Stimulated activated CD8-positive, alpha-beta memory T cell treated with anti-CD3 and anti-CD28 coated beads, Interleukin-4, amount 100 ng/mL, for 4 hours (primary cell): ENCODE measurements around the gene ARV1.

Experiments used
- DNase-seq, 2 donors: peaks; one replicate each; pipeline ENCODE4 v3.0.0-alpha.2; 2020; ENCODE audit warnings: low read depth in 2 of 2, low spot score in 1 of 2

The ARV1 gene

DNA sequence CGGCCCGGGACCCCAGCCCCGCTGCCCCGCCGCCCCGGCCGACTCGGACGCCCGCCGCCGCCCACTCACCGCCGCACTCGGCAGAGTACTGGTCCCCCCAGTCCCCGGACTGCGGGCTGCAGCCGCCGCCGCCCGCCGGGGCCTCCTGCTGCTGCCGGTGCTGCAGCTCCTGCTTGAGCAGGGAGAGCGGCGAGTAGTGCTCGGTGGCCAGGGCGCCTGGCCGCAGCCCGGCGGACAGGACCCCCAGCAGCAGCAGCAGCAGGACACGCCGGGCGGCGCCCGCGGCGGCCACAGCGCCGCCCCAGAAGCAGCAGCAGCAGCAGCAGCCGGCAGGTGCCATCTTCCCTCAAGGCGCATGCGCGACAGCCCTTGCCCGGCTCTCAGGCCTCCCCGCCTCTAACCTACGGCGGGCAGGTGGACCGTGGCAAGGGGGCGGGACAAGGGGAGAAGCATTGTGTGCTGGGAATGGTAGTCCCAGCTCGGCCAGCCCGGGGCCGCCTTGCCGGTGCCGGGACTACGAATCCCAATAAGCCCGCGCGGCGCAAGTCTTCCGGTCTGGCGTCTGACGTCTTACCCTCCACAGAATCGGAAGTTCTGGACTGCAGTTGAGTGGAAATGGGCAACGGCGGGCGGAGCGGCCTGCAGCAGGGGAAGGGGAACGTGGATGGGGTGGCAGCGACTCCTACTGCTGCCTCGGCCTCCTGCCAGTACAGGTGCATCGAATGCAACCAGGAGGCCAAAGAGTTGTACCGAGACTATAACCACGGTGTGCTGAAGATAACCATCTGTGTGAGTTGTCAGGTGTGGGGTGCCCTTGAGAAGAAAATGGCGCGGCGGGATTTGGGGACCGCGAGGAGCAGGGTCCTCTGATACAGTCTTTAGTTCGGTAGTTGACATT lies at the start of gene ARV1, which contains the start of gene TTC13:
TSS of gene ARV1 (plus strand) at position 604 of the 898 bp plus-strand sequence. CDS start at position 616, 12 bp downstream.
TSS of gene TTC13 (minus strand) at position 371 of the 898 bp plus-strand sequence. CDS start at position 340, 31 bp downstream.
- peak; percentile 87 to 91 for DNase-seq

DNA sequence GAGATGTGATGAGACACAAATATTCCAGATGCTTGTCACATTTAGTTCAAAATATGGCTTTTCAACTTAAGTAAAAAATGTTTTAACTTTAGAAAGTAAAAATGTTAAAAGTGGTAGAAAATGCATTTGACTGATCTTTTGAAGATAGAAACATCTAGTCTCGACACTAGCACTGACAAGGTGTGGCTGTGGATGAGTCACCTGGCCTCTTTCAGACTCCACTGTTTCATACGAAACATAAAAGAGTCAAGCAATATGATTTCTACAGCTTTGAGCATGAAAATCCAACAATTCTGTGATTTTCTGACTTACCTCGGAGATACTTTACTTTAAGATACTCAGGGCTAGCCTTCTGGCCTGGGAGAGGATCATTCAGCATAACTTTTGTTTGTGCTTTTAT lies 47.9 kb upstream of the ARV1 start:
- no peak for DNase-seq

DNA sequence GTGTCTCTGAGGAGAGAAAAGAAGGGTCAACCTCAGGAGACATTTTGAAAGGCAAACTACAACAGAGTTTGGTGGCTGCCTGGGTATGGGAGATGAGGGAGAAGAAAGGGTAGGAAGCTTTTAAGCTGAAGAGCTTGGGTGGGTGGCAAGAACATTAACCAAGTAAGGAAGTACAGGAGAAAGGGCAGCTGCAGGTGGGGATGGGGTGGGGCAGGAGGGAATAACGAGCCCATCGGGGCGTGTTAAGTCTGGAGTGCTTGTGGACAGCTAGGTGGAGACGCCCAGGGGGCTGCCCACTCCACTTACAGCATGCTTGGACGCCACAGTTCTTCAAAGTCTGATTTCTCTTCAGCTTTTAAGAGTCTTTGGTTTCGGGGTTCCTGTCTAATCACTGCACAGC lies 43.0 kb upstream of the ARV1 start:
- DNase-seq, result no peak

DNA sequence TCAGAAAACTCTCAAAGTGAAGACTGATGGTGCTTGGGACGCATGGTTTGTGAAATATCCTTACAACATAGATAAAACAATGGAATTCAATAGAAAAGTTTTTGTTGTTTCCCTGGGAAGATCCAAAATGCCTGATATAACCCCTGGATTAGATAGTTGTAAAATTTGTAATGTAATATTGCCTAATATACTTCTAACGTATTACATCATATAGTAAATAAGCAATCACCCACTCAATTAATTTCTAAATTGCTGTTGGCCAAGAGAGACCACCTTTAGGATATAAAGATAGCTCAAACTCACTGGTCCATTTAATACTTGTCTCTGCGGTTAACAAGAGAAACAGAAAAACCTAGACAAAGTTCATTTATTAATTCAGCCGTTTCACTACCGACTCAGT lies 42.4 kb upstream of the ARV1 start:
- no peak for DNase-seq

DNA sequence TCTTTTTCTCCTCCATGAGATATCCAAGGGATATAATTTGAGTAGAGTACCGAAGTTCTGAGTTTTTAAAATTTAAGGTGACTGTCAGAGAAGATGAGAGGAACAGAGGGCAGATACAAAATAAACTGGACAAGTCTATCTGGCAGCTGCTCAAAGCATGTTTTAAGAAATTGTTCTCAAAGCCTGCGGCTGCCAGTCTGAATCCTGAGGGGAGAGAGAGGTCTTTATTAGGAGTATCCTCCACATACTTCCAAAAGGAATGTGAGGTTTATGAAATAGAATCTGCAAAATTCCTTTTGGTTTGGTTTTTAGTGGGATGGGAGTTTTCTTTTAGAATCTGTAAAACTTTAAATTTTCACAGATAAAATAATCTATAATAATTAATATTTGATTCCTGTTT lies 41.5 kb upstream of the ARV1 start:
- DNase-seq, result no peak

DNA sequence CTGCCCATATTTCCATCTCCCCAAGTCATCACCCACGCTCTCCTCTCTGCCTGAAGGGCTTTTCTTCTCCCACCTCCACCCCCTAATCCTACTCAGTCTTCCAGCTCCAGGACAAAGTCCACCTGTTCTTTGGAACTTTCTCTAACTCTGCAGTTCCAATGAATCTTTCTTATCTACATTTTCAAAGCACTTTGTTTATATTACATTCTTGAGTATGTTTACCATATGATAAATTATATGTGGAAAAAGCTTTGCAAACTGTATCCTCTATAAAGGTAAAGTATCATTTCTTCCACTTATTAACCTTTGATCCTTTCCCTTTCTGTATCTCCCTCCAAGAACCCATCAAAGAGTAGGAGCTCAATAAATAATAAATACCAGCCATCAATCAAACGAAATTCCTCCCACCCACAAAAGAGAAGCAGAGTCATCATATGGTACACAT lies 39.9 kb upstream of the ARV1 start:
- no peak for DNase-seq

DNA sequence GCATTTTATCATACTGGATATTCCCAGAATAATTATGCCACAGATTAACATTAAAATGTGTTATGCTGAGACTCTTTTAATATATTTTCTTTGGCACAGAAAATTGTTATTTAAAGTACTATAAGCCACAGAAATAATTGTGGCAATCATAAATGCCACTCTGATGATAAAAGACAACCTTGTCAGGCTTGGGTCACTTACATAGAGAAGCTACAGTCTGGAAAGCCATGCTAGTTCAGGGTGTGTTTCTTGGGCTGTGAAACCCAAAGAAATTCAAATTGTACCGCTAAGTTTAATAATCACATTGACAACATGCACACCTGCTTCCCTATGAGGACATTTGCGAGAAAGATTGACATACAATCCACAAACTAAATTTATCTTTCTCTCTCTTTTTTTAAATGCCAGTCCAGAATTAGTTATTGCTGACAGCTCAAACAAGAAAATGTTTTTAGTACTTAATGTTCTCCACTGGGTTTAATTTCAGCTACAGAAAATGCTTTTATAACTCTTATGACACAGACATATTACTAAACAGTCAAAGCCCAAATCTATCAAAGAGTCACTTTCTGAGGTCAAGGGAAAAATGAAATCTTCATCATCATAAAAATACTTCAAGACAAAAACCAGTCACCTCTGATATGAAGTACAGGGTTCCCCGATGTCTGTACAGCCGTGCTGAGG lies 38.9 kb upstream of the ARV1 start:
- no peak for DNase-seq

DNA sequence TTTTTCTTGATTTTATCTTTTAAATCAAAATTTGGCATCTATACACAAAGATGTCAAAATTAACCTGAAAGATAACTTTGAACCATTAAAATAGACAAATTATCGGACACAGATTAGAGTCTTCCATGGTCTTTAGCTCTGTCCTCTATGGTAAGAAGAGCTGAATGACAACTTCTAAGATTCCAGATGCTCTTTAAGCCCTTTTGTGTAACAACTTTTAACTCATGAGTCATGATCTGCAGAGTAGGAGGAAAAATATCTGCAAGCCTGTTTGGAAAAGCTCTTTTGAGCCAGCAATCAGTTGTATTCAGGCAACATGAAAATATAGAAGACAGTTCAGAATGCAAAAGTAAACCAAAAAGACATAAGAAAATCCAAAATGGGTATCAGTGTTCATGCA lies 38.0 kb upstream of the ARV1 start:
- DNase-seq, result no peak

DNA sequence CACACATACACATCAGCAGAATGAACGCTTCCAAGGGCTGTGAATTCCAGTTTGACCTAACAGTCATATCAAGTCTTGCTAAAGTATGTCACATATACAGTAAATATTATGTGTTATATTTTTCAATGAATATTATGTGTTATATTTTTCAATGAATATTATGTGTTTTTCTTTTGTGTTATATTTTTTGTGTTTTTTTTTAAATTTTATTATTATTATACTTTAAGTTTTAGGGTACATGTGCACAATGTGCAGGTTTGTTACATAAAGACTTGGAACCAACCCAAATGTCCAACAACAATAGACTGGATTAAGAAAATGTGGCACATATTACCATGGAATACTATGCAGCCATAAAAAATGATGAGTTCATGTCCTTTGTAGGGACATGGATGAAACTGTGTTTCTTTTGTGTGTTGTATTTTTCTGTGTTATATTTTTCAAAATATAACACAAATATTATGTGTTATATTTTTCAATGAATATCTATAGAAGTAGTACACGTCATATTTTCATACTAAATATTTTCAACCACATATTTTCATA lies 35.8 kb upstream of the ARV1 start:
- no peak for DNase-seq

DNA sequence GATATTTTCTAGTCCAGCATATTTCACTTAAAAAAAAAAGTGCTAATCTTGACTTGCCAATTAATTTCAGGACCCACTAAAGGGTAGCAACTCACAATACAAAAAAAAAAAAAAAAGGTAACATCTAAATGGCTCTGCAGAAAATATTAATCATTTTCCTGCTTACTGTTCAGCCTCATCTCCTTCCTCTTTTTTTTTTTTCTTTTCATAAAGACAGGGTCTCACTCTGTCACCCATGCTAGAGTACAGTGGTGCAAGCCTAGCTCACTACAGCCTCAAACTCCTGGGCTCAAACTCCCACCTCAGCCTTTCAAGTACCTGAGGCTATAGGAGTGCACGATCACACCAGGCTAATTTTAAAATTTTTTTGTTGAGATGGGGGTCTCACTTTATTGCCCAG lies 30.6 kb upstream of the ARV1 start:
- no peak for DNase-seq

DNA sequence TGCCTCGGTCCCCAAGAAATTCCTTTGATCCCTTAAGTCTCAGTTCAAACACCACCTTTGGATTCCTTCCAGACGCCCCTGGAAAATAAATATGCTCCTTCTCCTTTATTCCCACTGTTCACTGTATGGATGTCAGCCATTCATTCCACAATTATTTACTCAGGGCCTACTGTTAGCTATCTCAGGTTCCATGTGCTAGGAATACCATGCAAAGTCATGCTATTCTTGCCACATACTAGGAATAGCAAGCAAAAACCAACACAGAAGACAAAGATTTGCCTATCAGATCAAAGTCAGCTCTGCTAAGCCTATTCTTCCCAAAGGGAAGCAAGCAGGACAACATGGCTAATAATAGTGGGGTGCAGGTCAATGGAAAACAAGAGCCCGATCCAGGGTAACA lies 30.0 kb upstream of the ARV1 start:
- no peak for DNase-seq

DNA sequence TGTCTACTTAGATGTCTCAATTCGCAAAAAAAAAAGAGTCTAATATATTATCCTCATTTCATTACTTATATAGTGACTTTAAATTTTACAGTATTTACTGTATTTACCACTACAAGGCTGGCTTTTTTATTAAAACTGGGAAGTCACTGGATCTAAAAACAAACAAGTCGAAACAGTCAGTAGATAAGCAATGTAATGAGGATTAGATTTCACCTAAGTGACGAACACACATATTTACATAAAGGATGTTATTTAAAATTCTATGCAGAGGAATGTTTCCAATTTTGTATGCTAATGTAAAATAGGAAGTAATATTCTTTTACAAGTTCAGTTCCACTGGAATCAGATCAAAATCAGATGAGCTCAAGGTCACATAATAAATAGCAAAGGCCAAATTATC lies 28.5 kb upstream of the ARV1 start:
- no peak for DNase-seq

DNA sequence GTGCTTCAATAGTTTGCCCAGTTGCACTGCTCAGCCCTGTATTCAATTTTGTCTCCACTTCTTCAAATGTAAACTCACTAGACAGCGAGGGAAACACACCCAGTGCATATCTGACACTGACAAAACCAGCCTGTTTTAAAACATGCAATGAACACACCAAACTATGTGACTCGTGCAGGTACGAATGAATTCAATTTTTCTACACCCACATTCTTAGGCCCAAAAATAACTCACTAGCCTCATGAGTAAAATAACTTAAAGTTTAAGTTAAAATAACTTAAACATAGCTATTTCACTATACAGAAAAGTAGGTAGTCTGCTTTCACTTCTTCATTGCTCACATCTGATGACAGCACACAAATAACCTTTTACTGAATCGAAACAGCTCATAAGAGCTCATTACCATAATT lies 21.3 kb upstream of the ARV1 start:
- no peak for DNase-seq

DNA sequence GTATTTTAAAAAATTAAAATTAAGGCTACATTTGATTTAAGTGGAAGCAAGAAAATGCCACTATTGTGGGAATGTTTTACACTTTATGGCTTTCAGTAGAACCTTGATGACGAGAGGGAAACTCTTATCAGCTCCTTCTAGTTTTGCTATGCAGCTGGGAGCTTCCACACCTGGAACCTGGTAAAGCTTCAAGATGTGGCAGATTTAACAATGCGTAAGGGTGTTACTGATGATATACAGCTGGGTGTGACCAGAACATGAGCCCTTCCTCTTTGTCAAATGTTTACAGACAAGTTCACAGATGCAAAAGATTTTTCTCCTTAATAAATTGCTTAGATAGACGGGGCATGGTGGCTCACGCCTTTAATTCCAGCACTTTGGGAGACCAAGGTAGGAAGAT lies 20.5 kb upstream of the ARV1 start:
- DNase-seq, result no peak

DNA sequence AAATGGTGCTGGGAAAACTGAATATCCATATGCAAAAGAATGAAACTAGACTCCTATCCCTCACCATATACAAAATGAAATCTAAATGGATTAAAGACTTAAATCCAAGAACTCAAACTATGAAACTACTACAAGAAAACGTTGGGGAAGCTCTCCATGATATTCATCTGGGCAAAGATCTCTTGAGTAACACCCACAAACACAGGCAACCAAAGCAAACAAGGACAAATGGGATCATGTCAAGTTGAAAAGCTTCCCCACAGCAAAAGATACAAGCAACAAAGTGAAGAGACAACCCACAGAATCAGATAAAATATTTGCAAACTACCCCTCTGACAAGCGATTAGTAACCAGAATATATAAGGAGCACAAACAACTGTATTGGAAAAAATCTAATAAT lies 14.0 kb upstream of the ARV1 start:
- DNase-seq, result no peak

DNA sequence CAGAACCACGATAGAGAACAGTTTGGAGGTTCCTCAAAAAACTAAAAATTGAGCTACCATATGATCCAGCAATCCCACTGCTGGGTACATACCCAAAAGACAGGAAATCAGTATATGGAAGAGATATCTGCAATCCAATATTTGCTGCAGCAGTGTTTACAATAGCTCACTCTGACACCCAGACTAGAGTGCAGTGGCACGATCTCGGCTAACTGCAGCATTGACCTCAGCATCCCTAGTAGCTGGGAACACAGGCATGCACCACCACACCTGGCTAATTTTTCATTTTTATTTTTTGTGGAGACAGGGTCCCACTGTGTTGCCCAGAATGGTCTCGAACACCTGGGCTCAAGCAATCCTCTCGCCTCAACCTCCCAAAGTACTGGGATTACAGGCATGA lies 13.4 kb upstream of the ARV1 start:
- no peak for DNase-seq

DNA sequence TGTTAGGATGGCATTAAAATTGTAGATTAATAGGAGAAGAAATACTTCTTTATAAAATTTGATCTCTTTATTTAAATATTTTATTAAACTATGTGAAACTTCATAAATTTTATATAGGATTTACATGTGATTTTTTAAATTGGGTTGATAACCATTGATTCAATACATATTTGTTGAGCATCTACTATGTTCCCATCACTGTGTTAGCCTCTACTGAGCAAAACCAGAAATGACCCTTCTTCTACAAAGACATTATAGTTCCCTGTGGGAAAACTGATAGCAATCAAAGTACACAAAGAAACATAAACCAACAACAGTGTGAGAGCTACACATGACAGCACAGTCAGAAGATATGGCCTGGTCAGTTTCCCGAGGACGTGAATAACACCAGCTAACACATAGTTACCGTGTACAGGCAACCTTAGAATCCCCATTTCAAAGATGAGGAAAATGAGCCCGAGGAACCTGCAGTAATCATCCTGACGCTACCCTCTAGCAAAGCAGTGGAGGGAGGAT lies 12.5 kb upstream of the ARV1 start:
- no peak for DNase-seq

DNA sequence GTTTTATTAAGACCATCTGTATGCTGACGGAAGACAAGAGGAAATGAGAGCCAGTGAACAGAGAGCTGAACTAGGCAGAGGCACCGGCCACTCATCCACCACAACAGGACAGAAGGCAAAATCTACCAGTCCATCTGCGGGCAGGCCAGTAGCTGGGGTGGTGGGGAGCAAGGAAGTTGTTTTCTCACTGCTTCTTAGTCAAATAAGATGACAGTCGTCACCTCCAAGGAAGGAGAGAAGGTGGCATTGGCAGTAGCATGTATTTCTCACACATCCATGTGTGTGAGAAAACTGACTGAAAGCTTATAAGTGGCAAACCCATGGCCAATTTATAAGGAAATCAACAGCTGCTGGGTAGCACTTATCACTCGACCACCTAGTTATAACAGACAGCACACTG lies 8.5 kb upstream of the ARV1 start:
- DNase-seq, result no peak

DNA sequence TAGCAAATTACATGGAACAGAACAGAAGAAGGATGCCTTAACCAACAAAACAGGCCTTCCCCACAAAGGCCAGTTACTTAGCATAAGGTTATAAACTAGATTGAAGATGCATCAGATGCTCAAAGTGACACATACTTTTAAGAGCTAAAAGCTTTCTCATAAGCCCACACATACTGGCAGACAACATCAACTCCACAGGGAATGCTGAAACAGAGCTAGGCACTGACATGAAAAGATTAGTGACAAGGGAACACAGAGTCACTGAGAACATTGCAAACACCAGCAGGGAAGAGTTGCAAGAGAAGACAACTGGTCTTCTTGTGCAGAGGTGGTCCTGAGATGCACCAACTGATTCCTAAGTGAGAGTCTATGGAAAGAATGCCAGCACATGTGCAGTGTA lies 7.1 kb upstream of the ARV1 start:
- DNase-seq, result no peak

DNA sequence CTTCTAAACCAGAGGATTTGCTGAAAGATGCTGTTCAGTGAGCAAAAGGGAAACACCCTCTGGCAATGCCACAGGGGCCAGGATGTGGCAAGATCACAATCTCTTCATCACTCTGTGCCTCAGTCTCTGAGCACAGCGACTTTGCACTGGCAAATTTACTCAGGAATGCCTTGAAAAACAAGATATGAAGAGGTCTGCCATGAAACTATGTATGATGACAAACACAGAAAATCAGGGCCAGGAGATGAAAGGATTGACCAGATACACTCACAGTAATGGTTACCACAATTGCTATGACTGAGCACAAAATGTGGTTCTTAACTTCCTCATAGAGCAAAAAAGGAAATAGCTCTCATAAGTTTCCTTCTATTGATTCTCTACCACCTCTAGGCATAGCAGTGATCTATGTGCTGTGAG lies 6.0 kb upstream of the ARV1 start:
- DNase-seq, result peak in 1 of 2 donors; percentile 20

DNA sequence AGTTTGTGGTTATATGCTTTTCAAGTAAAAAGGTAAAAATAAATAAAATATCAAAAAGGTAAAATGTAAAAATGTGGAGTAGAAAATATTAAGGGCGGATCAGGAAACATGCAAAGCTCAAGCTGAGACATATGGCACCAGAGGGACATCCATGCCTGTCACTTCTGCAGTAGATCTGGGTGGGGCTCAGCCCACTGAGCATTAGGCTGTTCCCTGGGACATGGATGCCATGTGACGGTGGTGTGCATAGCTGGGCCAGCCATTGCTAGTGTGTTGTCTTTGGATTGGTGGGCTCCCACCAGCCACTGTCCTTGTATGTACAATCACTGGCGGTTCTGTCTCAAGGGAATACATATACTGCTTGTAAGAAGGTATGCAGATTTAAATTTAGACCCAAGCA lies 3.3 kb upstream of the ARV1 start:
- no peak for DNase-seq

DNA sequence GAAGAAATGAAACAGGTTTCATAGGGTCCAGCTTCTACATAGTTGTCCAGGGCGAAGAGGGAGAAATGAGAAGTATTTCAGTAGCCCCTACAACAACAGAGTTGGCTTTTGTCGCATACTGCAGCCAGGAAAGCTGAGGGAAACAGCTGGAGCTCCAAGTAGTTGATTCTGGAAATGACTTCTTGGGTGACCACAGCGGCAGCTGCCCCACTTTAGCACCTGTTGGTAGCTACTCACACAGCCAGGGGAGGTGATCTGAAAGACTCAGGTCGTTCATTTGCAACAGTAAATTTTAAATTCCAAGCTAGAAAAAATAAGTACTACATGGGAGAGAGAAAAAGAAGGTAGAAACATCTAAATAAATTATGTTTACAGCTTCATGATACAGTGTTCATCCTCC lies 2.5 kb upstream of the ARV1 start:
- no peak for DNase-seq
